Large intestine (tissue), 3 donors: ENCODE data around the gene SIRPB2. TPM values are rescaled to one million over a fixed set of nuclear protein-coding genes. Genes with fewer than 3 reads are reported as not detected.

Experiments
- DNase-seq, 2 donors: peaks; one replicate each; pipeline versions ENCODE4 v3.0.0 to v3.0.0-alpha.2; 2013
- H3K27ac ChIP-seq: one replicate; pipeline ENCODE4 v1.5.1; 2013; ENCODE audit warnings: low read length
- H3K27me3 ChIP-seq: 2 replicates; pipeline ENCODE4 v1.6.1; 2013; ENCODE audit warnings: low read length; ENCODE audit not compliant: control insufficient read depth, insufficient read depth
- H3K36me3 ChIP-seq: 2 replicates; pipeline ENCODE4 v1.6.1; 2013; ENCODE audit warnings: low read length; ENCODE audit not compliant: control insufficient read depth, insufficient read depth
- H3K4me1 ChIP-seq: one replicate; pipeline ENCODE4 v1.6.1; 2013; ENCODE audit warnings: low read length; ENCODE audit not compliant: control insufficient read depth, insufficient read depth
- H3K4me3 ChIP-seq: one replicate; pipeline ENCODE4 v1.5.1; 2013; ENCODE audit warnings: low read length
- H3K9me3 ChIP-seq: one replicate; pipeline ENCODE4 v1.6.1; 2013; ENCODE audit warnings: mild to moderate bottlenecking, low read depth, low read length, moderate library complexity; ENCODE audit not compliant: control insufficient read depth
- WGBS: methylation state at CpG from one replicate; pipeline ENCODE4 v1.1.5; 2013; ENCODE audit warnings: low lambda C conversion rate; ENCODE audit not compliant: insufficient coverage; 5-methylcytosine and 5-hydroxymethylcytosine counted together
- polyA plus RNA-seq: library from polyadenylated mRNA; unstranded; fragments of 120-200 nt; gene quantifications from one replicate; pipeline ENCODE4 v1.2.1, GENCODE V29; 2013

The SIRPB2 gene
- polyA plus RNA-seq, 1 donor: 1.4 TPM

- Histone ChIP-seq H3K36me3 (peaks cover 59% of the 10 kb centered on the region), H3K4me3 (no peak overlapping the region), H3K4me1 (no peaks in the 10 kb centered on the region), H3K27ac (no peak overlapping the region), H3K27me3 (no peaks in the 10 kb centered on the region), H3K9me3 (no peaks in the 10 kb centered on the region)
- no peak for DNase-seq
- no CpG with 5 or more reads among the region's 3 CpGs for WGBS
Observed at GRCh38 chr20:1441133-1441532, 50.1 kb downstream of the SIRPB2 start.

- peak in 1 of 2 donors; percentile 8 for DNase-seq
- WGBS: no CpG with 5 or more reads among the region's 6 CpGs
- Histone ChIP-seq H3K4me1 (no peaks in the 10 kb centered on the region), H3K27me3 (no peaks in the 10 kb centered on the region), H3K36me3 (peaks cover 48% of the 10 kb centered on the region), H3K4me3 (no peak overlapping the region), H3K9me3 (no peaks in the 10 kb centered on the region), H3K27ac (no peak overlapping the region)
Observed at GRCh38 chr20:1440024-1440423, 51.2 kb downstream of the SIRPB2 start.

- H3K4me3 ChIP-seq: no peak overlapping the region
- H3K36me3 ChIP-seq: peaks cover 31% of the 10 kb centered on the region
- H3K4me1 ChIP-seq: no peaks in the 10 kb centered on the region
- no peak for DNase-seq
- no peaks in the 10 kb centered on the region for H3K9me3 ChIP-seq
- WGBS: no CpG with 5 or more reads among the region's 1 CpG
- no peaks in the 10 kb centered on the region for H3K27me3 ChIP-seq
- H3K27ac ChIP-seq: no peak overlapping the region
Observed at GRCh38 chr20:1438361-1438760, 52.9 kb downstream of the SIRPB2 start.

GRCh38 chr20:1437235-1437904, 53.9 kb downstream of the SIRPB2 start:
- peak; percentile 56 to 66 for DNase-seq
- H3K27ac ChIP-seq: no peak overlapping the region
- H3K36me3 ChIP-seq: peaks cover 21% of the 10 kb centered on the region
- H3K27me3 ChIP-seq: no peaks in the 10 kb centered on the region
- no peak overlapping the region for H3K4me3 ChIP-seq
- no peaks in the 10 kb centered on the region for H3K4me1 ChIP-seq
- H3K9me3 ChIP-seq: no peaks in the 10 kb centered on the region
- 88% methylated on average over 1 of the region's 5 CpGs for WGBS

GRCh38 chr20:1436263-1436662, 55.0 kb downstream of the SIRPB2 start:
- no peaks in the 10 kb centered on the region for H3K27me3 ChIP-seq
- H3K4me1 ChIP-seq: no peaks in the 10 kb centered on the region
- DNase-seq: no peak
- H3K27ac ChIP-seq: no peak overlapping the region
- H3K9me3 ChIP-seq: no peaks in the 10 kb centered on the region
- peaks cover 12% of the 10 kb centered on the region for H3K36me3 ChIP-seq
- no peak overlapping the region for H3K4me3 ChIP-seq
- WGBS: 80% methylated on average over 1 of the region's 8 CpGs

- no peak for DNase-seq
- H3K27me3 ChIP-seq: no peaks in the 10 kb centered on the region
- no peaks in the 10 kb centered on the region for H3K4me1 ChIP-seq
- H3K27ac ChIP-seq: no peak overlapping the region
- H3K36me3 ChIP-seq: peaks cover 9% of the 10 kb centered on the region
- no peaks in the 10 kb centered on the region for H3K9me3 ChIP-seq
- H3K4me3 ChIP-seq: no peak overlapping the region
Observed at GRCh38 chr20:1435337-1435699, 55.9 kb downstream of the SIRPB2 start.

GRCh38 chr20:1434571-1435336, 56.5 kb downstream of the SIRPB2 start:
- Histone ChIP-seq H3K27me3 (no peaks in the 10 kb centered on the region), H3K9me3 (no peaks in the 10 kb centered on the region), H3K27ac (no peak overlapping the region), H3K4me3 (no peak overlapping the region), H3K36me3 (peaks cover 8% of the 10 kb centered on the region), H3K4me1 (peaks cover 3% of the 10 kb centered on the region)
- WGBS: 100% methylated on average over 1 of the region's 2 CpGs
- DNase-seq: peak in 1 of 2 donors; percentile 22

- DNase-seq: no peak
- Histone ChIP-seq H3K27ac (no peak overlapping the region), H3K4me1 (peaks cover 5% of the 10 kb centered on the region), H3K36me3 (no peaks in the 10 kb centered on the region), H3K4me3 (no peak overlapping the region), H3K27me3 (no peaks in the 10 kb centered on the region), H3K9me3 (no peaks in the 10 kb centered on the region)
- no CpG with 5 or more reads among the region's 1 CpG for WGBS
Observed at GRCh38 chr20:1431158-1431557, 60.1 kb downstream of the SIRPB2 start.

- Histone ChIP-seq H3K4me3 (no peak overlapping the region), H3K9me3 (no peaks in the 10 kb centered on the region), H3K4me1 (peaks cover 5% of the 10 kb centered on the region), H3K27ac (peak overlapping the region; percentile 33), H3K27me3 (no peaks in the 10 kb centered on the region), H3K36me3 (no peaks in the 10 kb centered on the region)
- WGBS: no CpG with 5 or more reads among the region's 1 CpG
- peak; percentile 49 to 77 for DNase-seq
Observed at GRCh38 chr20:1430004-1430451, 61.2 kb downstream of the SIRPB2 start.

- H3K4me3 ChIP-seq: no peak overlapping the region
- H3K27ac ChIP-seq: no peak overlapping the region
- DNase-seq: no peak
- 100% methylated on average over 1 of the region's 4 CpGs for WGBS
- peaks cover 5% of the 10 kb centered on the region for H3K4me1 ChIP-seq
- H3K27me3 ChIP-seq: no peaks in the 10 kb centered on the region
- no peaks in the 10 kb centered on the region for H3K36me3 ChIP-seq
- no peaks in the 10 kb centered on the region for H3K9me3 ChIP-seq
Observed at GRCh38 chr20:1429143-1429728, 62.0 kb downstream of the SIRPB2 start.
